OCI-LY7 (cell line): ENCODE results near the gene NGDN. TPM values are rescaled to one million over a fixed set of nuclear protein-coding genes. Genes with fewer than 3 reads are reported as not detected.

ENCODE experiments used
- BruUV-seq: library from RNA; stranded (reverse); fragments of 400-500 nt; replicated peaks from 2 replicates; lab custom pipeline; 2021; lab: Mats Ljungman, UMichigan
- CTCF ChIA-PET: fragments of 300-600 bp; sonication (Branson Sonifier 250); formaldehyde crosslinking; loops from one replicate; lab custom pipeline; 2022; ENCODE audit warnings: antibody characterized with exemption; ENCODE audit not compliant: unreplicated experiment; lab: Charles Lee
- POLR2A ChIA-PET: fragments of 300-600 bp; sonication (Branson Sonifier 250); formaldehyde crosslinking; loops from one replicate; lab custom pipeline; 2022; ENCODE audit warnings: antibody characterized with exemption; lab: Charles Lee
- DNase-seq: peaks from one replicate; pipeline ENCODE4 v3.0.0-alpha.2; 2015; ENCODE audit warnings: low spot score
- H2AFZ ChIP-seq: fragments of 200-600 bp; sonication (generic), shearing (Covaris generic); 2 replicates; pipeline ENCODE4 v1.6.1; 2014; ENCODE audit warnings: mild to moderate bottlenecking, antibody characterized with exemption, low read length, moderate library complexity
- H3K27ac ChIP-seq: fragments of 200-600 bp; sonication (generic); 2 replicates; pipeline ENCODE4 v1.5.1; 2014; ENCODE audit warnings: mixed run types, low read depth, mild to moderate bottlenecking, moderate library complexity, low read length, inconsistent platforms; ENCODE audit not compliant: poor library complexity, severe bottlenecking
- H3K36me3 ChIP-seq: fragments of 200-600 bp; sonication (generic); 2 replicates; pipeline ENCODE4 v1.6.1; 2014; ENCODE audit warnings: mild to moderate bottlenecking, antibody characterized with exemption, low read length, moderate library complexity, mixed read lengths; ENCODE audit not compliant: insufficient read depth
- H3K4me1 ChIP-seq: fragments of 200-600 bp; sonication (generic); 2 replicates; pipeline ENCODE4 v1.5.1; 2014; ENCODE audit warnings: mild to moderate bottlenecking, low read length; ENCODE audit not compliant: insufficient read depth, poor library complexity, severe bottlenecking
- H3K4me2 ChIP-seq: fragments of 200-600 bp; sonication (generic); 2 replicates; pipeline ENCODE4 v1.6.1; 2014; ENCODE audit warnings: mild to moderate bottlenecking, low read length
- H3K4me3 ChIP-seq: fragments of 200-600 bp; sonication (generic); 2 replicates; pipeline ENCODE4 v1.5.1; 2014; ENCODE audit warnings: mild to moderate bottlenecking, low read depth, low read length; ENCODE audit not compliant: poor library complexity, severe bottlenecking
- H3K79me2 ChIP-seq: fragments of 200-600 bp; sonication (generic); 2 replicates; pipeline ENCODE4 v1.6.1; 2016; ENCODE audit warnings: low read depth, mild to moderate bottlenecking, low read length, moderate library complexity, mixed read lengths; ENCODE audit not compliant: insufficient read depth
- H3K9me2 ChIP-seq: fragments of 200-600 bp; sonication (generic); 2 replicates; pipeline ENCODE4 v1.6.1; 2016; ENCODE audit warnings: mild to moderate bottlenecking, low read length, mixed read lengths; ENCODE audit not compliant: insufficient read depth
- H3K9me3 ChIP-seq: fragments of 200-600 bp; sonication (generic); 2 replicates; pipeline ENCODE4 v1.6.1; 2014; ENCODE audit warnings: mild to moderate bottlenecking, mixed run types, low read length, mixed read lengths
- H4K20me1 ChIP-seq: fragments of 200-600 bp; sonication (generic); 2 replicates; pipeline ENCODE4 v1.6.1; 2014; ENCODE audit warnings: mild to moderate bottlenecking, antibody characterized with exemption, low read length, moderate library complexity, mixed read lengths; ENCODE audit not compliant: insufficient read depth
- CTCF ChIP-seq: fragments of 200-600 bp; sonication (generic); conservative IDR thresholded peaks from 2 replicates; pipeline ENCODE4 v1.5.1; 2014; ENCODE audit warnings: mild to moderate bottlenecking, antibody characterized with exemption, low read length, moderate library complexity, mixed read lengths
- EZH2phosphoT487 ChIP-seq: fragments of 200-600 bp; sonication (generic); IDR thresholded peaks from 2 replicates; pipeline ENCODE4 v1.6.1; 2018; ENCODE audit warnings: low read depth, borderline replicate concordance, mild to moderate bottlenecking, mixed run types, antibody characterized with exemption, low read length, moderate library complexity, mixed read lengths
- intact Hi-C: fragments of 100-400 bp; cut with micrococcal nuclease; formaldehyde crosslinking; loops from one replicate; pipeline ENCODE4 v1.10.0; 2022; ENCODE audit not compliant: unreplicated experiment
- total RNA-seq, 2 experiments: library from RNA; depleted of rRNA in 1 of 2; stranded (reverse); fragments of >200 nt in 1 of 2; shearing (Covaris generic) in 1 of 2; gene quantifications; 2 replicates each; pipeline ENCODE4 v1.2.3, GENCODE V29; 2014 to 2022

Gene NGDN
- total RNA-seq, 2 experiments from 2014 or later = 53.6 to 57.5 TPM

GRCh38 chr14:23483236-23483854 lies 13.8 kb downstream of the NGDN start:
- TF ChIP-seq CTCF (peak; percentile 80), EZH2phosphoT487 (no peak)
- no peaks in the 10 kb centered on the region for H3K79me2 ChIP-seq
- no peaks in the 10 kb centered on the region for H3K9me2 ChIP-seq
- no peak overlapping the region for H2AFZ ChIP-seq
- no peaks in the 10 kb centered on the region for H4K20me1 ChIP-seq
- peaks cover 6% of the 10 kb centered on the region for H3K4me1 ChIP-seq
- ChIA-PET POLR2A (no interaction called here), CTCF (no interaction called here)
- H3K9me3 ChIP-seq = no peaks in the 10 kb centered on the region
- peaks cover 13% of the 10 kb centered on the region for H3K36me3 ChIP-seq
- no peak overlapping the region for H3K4me3 ChIP-seq
- no TSS peak for BruUV-seq
- H3K4me2 ChIP-seq = no peak overlapping the region
- intact Hi-C loops = loop anchor here (2.0 kb wide), 1 partner anchor 55 kb away; no protein-coding TSS in a partner anchor
- DNase-seq = peak; percentile 48
- no peak overlapping the region for H3K27ac ChIP-seq

- no peak for DNase-seq
- Histone ChIP-seq H3K4me1 (peaks cover 6% of the 10 kb centered on the region), H3K27ac (no peak overlapping the region), H3K79me2 (no peaks in the 10 kb centered on the region), H3K4me2 (no peak overlapping the region), H4K20me1 (no peaks in the 10 kb centered on the region), H3K36me3 (no peaks in the 10 kb centered on the region), H3K9me3 (no peaks in the 10 kb centered on the region), H3K4me3 (no peak overlapping the region), H2AFZ (no peak overlapping the region), H3K9me2 (no peaks in the 10 kb centered on the region)
- BruUV-seq = no TSS peak
- TF ChIP-seq CTCF (no peak), EZH2phosphoT487 (no peak)
- CTCF ChIA-PET = no interaction called here
- intact Hi-C loops = no loop called here
- POLR2A ChIA-PET = interaction anchor here (0.8 to 1.8 kb wide), 2 partner anchors 13 to 72 kb away, joined by 3 to 6 read pairs; no protein-coding TSS in a partner anchor
These were observed 15.8 kb downstream of the NGDN start for GRCh38 chr14:23485326-23485725.

- DNase-seq = no peak
- ChIA-PET CTCF (no interaction called here), POLR2A (no interaction called here)
- no peak overlapping the region for H2AFZ ChIP-seq
- TF ChIP-seq EZH2phosphoT487 (no peak), CTCF (no peak)
- BruUV-seq = no TSS peak
- no peak overlapping the region for H3K27ac ChIP-seq
- no peaks in the 10 kb centered on the region for H4K20me1 ChIP-seq
- intact Hi-C loops = no loop called here
- peaks cover 6% of the 10 kb centered on the region for H3K4me1 ChIP-seq
- no peaks in the 10 kb centered on the region for H3K79me2 ChIP-seq
- H3K9me3 ChIP-seq = no peaks in the 10 kb centered on the region
- H3K36me3 ChIP-seq = no peaks in the 10 kb centered on the region
- no peak overlapping the region for H3K4me2 ChIP-seq
- no peak overlapping the region for H3K4me3 ChIP-seq
- no peaks in the 10 kb centered on the region for H3K9me2 ChIP-seq
These were observed 16.5 kb downstream of the NGDN start for GRCh38 chr14:23486036-23486435.
